Sigmoid colon (tissue), 7 donors: ENCODE results near the gene CARD10. TPM values are rescaled to one million over a fixed set of nuclear protein-coding genes. Genes with fewer than 3 reads are reported as not detected.

Source experiments
- DNase-seq: peaks from one replicate; pipeline ENCODE4 v3.0.0-alpha.2; 2019
- H3K27ac ChIP-seq, 4 donors: fragments of 200-600 bp; sonication (generic); one replicate each; pipeline ENCODE4 v1.5.1; 2016 to 2019; ENCODE audit warnings: mild to moderate bottlenecking in 1 of 4
- H3K27me3 ChIP-seq, 3 donors: fragments of 200-600 bp; sonication (generic); one replicate each; pipeline ENCODE4 v1.5.1; 2019; ENCODE audit warnings: mild to moderate bottlenecking in 1 of 3
- H3K36me3 ChIP-seq, 4 donors: fragments of 200-600 bp; sonication (generic); one replicate each; pipeline ENCODE4 v1.5.1; 2016 to 2019
- H3K4me1 ChIP-seq, 4 donors: fragments of 200-600 bp; sonication (generic); one replicate each; pipeline ENCODE4 v1.5.1; 2017 to 2019
- H3K4me3 ChIP-seq, 4 donors: fragments of 200-600 bp; sonication (generic); one replicate each; pipeline ENCODE4 v1.5.1; 2017 to 2019; ENCODE audit warnings: mild to moderate bottlenecking in 2 of 4, moderate library complexity in 1 of 4
- H3K9me3 ChIP-seq, 4 donors: fragments of 200-600 bp in 3 of 4; sonication (generic) in 3 of 4; one replicate each; pipeline versions ENCODE4 v1.5.1 to v1.6.1; 2013 to 2019
- CTCF ChIP-seq, 4 experiments: fragments of 450-650 bp in 3 of 4; fragments of 200-600 bp in 1 of 4; IDR thresholded peaks; one replicate each; pipeline ENCODE4 v1.5.1; 2016 to 2019; ENCODE audit warnings: antibody characterized with exemption in 4 of 4, mild to moderate bottlenecking in 3 of 4, moderate library complexity in 2 of 4
- EP300 ChIP-seq, 4 donors: sonication (generic); formaldehyde crosslinking; IDR thresholded peaks; one replicate each; pipeline ENCODE4 v1.6.1; 2017; ENCODE audit warnings: antibody characterized with exemption in 4 of 4
- POLR2A ChIP-seq, 2 donors: fragments of 450-650 bp; IDR thresholded peaks; one replicate each; pipeline ENCODE4 v1.6.1; 2016; ENCODE audit warnings: antibody characterized with exemption in 2 of 2, mild to moderate bottlenecking in 2 of 2, moderate library complexity in 2 of 2
- POLR2AphosphoS5 ChIP-seq, 4 donors: sonication (generic); formaldehyde crosslinking; IDR thresholded peaks; one replicate each; pipeline ENCODE4 v1.6.1; 2017; ENCODE audit warnings: antibody characterized with exemption in 4 of 4
- WGBS, 2 donors: extraction: QIAGEN DNeasy Blood & Tissue Kit; methylation state at CpG; one replicate each; pipeline ENCODE4 v1.1.7; 2013; 5-methylcytosine and 5-hydroxymethylcytosine counted together
- intact Hi-C: fragments of 100-400 bp; cut with DNase I; formaldehyde crosslinking; loops from one replicate; pipeline ENCODE4 v1.15.1; 2023
- polyA plus RNA-seq, 3 donors: library from polyadenylated mRNA; stranded (reverse); fragments of 200-250 nt; gene quantifications; one replicate each; pipeline ENCODE4 v1.2.3, GENCODE V29; 2013
- total RNA-seq, 4 donors: library from RNA; depleted of rRNA; stranded (reverse); fragments of >200 nt; gene quantifications; one replicate each; pipeline ENCODE4 v1.1.0, GENCODE V29; 2016
- donor health status: healthy with polysubstance abuse.
- donor health status: Bipolar disorder and iron deficiency.
- donor health status: healthy.

Gene CARD10
- total and polyA plus RNA-seq, 7 donors, result 2.8 to 41.0 (median 8.6) TPM

DNA sequence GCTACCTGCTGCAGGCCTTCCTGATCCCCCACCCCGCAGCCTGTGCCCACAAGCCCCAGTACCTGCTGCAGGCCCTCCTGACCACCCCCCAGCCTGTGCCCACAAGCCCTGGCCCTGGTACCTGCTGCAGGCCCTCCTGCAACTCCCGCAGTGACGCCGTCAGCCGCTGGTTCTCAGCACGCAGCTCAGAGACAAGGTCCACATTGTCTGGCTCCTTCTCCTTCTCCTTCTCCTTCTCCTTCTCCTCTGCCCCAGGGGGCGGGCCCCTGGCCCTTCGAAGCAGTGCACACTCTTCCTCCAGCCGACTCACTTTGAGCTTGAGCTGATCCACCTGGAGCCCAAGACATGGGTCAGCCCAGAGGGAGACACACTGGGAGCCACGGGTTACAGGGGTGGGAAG lies 9.1 kb downstream of the CARD10 start:
- Histone ChIP-seq H3K4me3 (no peak overlapping the region), H3K27ac (peak overlapping the region in 1 of 4 donors; percentile 2), H3K27me3 (peaks cover 0 to 4% (median 0%) of the 10 kb centered on the region in 3 donors), H3K4me1 (peaks cover 0 to 20% (median 10%) of the 10 kb centered on the region in 4 donors), H3K9me3 (no peaks in the 10 kb centered on the region), H3K36me3 (no peaks in the 10 kb centered on the region)
- DNase-seq, result no peak
- intact Hi-C loops, result no loop called here
- TF ChIP-seq CTCF (IDR thresholded peaks at IDR 0.05) (no peak), EP300 (IDR thresholded peaks at IDR 0.05) (no peak), POLR2A (IDR thresholded peaks at IDR 0.05) (no peak), POLR2AphosphoS5 (IDR thresholded peaks at IDR 0.05) (no peak)
- WGBS, 2 donors, result 44 to 74% methylated on average over 10 of the region's 10 CpGs

- Histone ChIP-seq H3K27me3 (peaks cover 0 to 6% (median 0%) of the 10 kb centered on the region in 3 donors), H3K9me3 (no peaks in the 10 kb centered on the region), H3K36me3 (no peaks in the 10 kb centered on the region), H3K27ac (peak overlapping the region; percentile 10 to 36 (median 18)), H3K4me1 (peaks cover 0 to 20% (median 10%) of the 10 kb centered on the region in 4 donors), H3K4me3 (no peak overlapping the region)
- WGBS, 2 donors, result 47 to 76% methylated on average over 9 to 10 of the region's 10 CpGs
- intact Hi-C loops, result no loop called here
- no peak for DNase-seq
- TF ChIP-seq POLR2AphosphoS5 (IDR thresholded peaks at IDR 0.05) (no peak), POLR2A (IDR thresholded peaks at IDR 0.05) (no peak), CTCF (IDR thresholded peaks at IDR 0.05) (no peak), EP300 (IDR thresholded peaks at IDR 0.05) (no peak)
Measured at GRCh38 chr22:37509059-37509860, 10.0 kb downstream of the CARD10 start.

DNA sequence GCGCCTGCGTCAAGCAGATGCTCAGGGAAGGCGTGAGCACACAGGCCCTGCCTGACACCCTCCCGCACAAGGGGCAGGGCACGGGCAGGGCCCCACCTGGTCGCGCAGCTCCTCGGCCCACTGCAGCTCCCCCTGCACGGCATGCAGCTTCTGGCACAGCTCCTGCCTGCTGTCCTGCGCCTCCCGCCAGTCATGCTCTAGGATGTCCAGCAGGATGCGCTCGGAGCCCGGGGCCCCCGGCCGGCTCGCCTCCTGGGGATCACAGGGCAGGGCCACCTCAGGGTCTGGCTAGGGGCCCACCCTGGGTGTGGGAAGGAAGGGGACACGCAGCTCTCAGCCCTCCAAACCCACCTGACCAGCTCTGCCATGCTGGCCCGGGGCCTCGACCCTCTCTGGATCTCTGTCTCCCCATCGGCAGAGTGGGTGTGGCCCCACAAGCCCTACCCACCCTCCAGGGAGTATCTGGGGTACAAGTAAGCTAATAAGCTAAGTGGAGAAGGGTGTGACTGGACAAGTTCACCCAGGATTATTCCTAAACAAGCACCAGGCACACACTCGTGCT lies 10.7 kb downstream of the CARD10 start:
- WGBS, 2 donors, result 22 to 64% methylated on average over 22 of the region's 22 CpGs
- H3K4me3 ChIP-seq, result no peak overlapping the region
- DNase-seq, result no peak
- TF ChIP-seq POLR2A (IDR thresholded peaks at IDR 0.05), result no peak
- TF ChIP-seq POLR2AphosphoS5 (IDR thresholded peaks at IDR 0.05), result no peak
- no peak for TF ChIP-seq CTCF (IDR thresholded peaks at IDR 0.05)
- no peak for TF ChIP-seq EP300 (IDR thresholded peaks at IDR 0.05)
- no peaks in the 10 kb centered on the region for H3K9me3 ChIP-seq
- peak overlapping the region; percentile 10 to 36 (median 18) for H3K27ac ChIP-seq
- no peaks in the 10 kb centered on the region for H3K36me3 ChIP-seq
- peaks cover 0 to 12% (median 0%) of the 10 kb centered on the region in 3 donors for H3K27me3 ChIP-seq
- H3K4me1 ChIP-seq, result peaks cover 0 to 20% (median 10%) of the 10 kb centered on the region in 4 donors
- intact Hi-C loops, result no loop called here

DNA sequence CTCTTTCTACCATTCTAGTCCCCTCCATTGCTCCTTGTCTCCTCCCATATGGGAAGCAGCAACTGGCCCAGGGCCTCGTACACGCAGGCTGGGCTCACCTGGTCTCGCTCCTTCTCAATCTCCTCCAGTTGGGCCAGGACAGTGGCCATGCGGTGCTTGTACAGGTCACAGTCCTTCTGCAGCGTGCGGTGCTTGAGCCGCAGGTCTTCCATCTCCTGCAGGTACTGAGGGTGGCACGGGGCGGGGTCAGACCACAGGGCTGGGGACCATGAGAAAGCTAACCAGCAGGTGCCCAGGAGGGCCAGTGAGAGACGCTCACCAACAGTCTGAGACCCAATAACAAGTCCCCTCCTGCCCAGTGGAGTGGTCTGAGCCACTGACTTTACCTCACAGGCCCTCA lies 11.5 kb downstream of the CARD10 start:
- H3K27me3 ChIP-seq, result peaks cover 0 to 12% (median 0%) of the 10 kb centered on the region in 3 donors
- no peak overlapping the region for H3K27ac ChIP-seq
- H3K4me1 ChIP-seq, result peaks cover 0 to 20% (median 8%) of the 10 kb centered on the region in 4 donors
- no peaks in the 10 kb centered on the region for H3K36me3 ChIP-seq
- TF ChIP-seq CTCF (IDR thresholded peaks at IDR 0.05) (no peak), POLR2A (IDR thresholded peaks at IDR 0.05) (no peak), EP300 (IDR thresholded peaks at IDR 0.05) (no peak)
- no peaks in the 10 kb centered on the region for H3K9me3 ChIP-seq
- no peak overlapping the region for H3K4me3 ChIP-seq
- no peak for DNase-seq
- 94 to 95% methylated on average over 10 of the region's 10 CpGs for WGBS, 2 donors
- intact Hi-C loops, result no loop called here
